Loucy (cell line): ENCODE results near the gene TYMP.

Experiments
- H2AFZ ChIP-seq: fragments of 200-600 bp; sonication (generic); 2 replicates; pipeline ENCODE4 v1.6.0; 2016; ENCODE audit warnings: antibody characterized with exemption, mild to moderate bottlenecking, low read length, moderate library complexity
- H3F3A ChIP-seq: fragments of 200-600 bp; 2 replicates; pipeline ENCODE4 v1.6.0; 2016; ENCODE audit warnings: antibody characterized with exemption, low read depth, mild to moderate bottlenecking
- H3K27me3 ChIP-seq: fragments of 200-600 bp; sonication (generic); 2 replicates; pipeline ENCODE4 v1.6.1; 2014; ENCODE audit warnings: low read length, mild to moderate bottlenecking; ENCODE audit not compliant: insufficient read depth, poor library complexity, severe bottlenecking
- H3K36me3 ChIP-seq: fragments of 200-600 bp; sonication (generic); 2 replicates; pipeline ENCODE4 v1.6.1; 2016; ENCODE audit warnings: low read length; ENCODE audit not compliant: insufficient read depth
- H3K4me1 ChIP-seq: fragments of 200-600 bp; sonication (generic); 2 replicates; pipeline ENCODE4 v1.5.1; 2014; ENCODE audit warnings: low read length, mild to moderate bottlenecking; ENCODE audit not compliant: insufficient read depth, poor library complexity, severe bottlenecking
- H3K4me2 ChIP-seq: fragments of 200-600 bp; sonication (generic); 2 replicates; pipeline ENCODE4 v1.6.0; 2014; ENCODE audit warnings: antibody characterized with exemption, low read length, low read depth, mild to moderate bottlenecking; ENCODE audit not compliant: poor library complexity, severe bottlenecking
- H3K4me3 ChIP-seq: fragments of 200-600 bp; sonication (generic); 2 replicates; pipeline ENCODE4 v1.5.1; 2014; ENCODE audit warnings: low read length, mild to moderate bottlenecking, mixed read lengths; ENCODE audit not compliant: poor library complexity, severe bottlenecking
- H3K79me2 ChIP-seq: fragments of 200-600 bp; sonication (generic); 2 replicates; pipeline ENCODE4 v1.6.1; 2014; ENCODE audit warnings: low read length; ENCODE audit not compliant: insufficient read depth
- H3K9ac ChIP-seq: fragments of 200-600 bp; sonication (generic); 2 replicates; pipeline ENCODE4 v1.6.0; 2014; ENCODE audit warnings: mild to moderate bottlenecking, low read depth, low read length, moderate library complexity; ENCODE audit not compliant: poor library complexity, severe bottlenecking
- H3K9me2 ChIP-seq: fragments of 200-600 bp; sonication (generic); replicated peaks from 2 replicates; pipeline ENCODE4 v1.6.1; 2016; ENCODE audit warnings: low read depth, low read length, mixed read lengths
- H3K9me3 ChIP-seq: fragments of 200-600 bp; sonication (generic); 2 replicates; pipeline ENCODE4 v1.6.1; 2014; ENCODE audit warnings: mild to moderate bottlenecking, antibody characterized with exemption, low read length, low read depth; ENCODE audit not compliant: insufficient read depth
- H4K20me1 ChIP-seq: fragments of 200-600 bp; sonication (generic); 2 replicates; pipeline ENCODE4 v1.6.0; 2014; ENCODE audit warnings: antibody characterized with exemption, low read length, mild to moderate bottlenecking; ENCODE audit not compliant: insufficient read depth, poor library complexity, severe bottlenecking
- EZH2phosphoT487 ChIP-seq: fragments of 200-600 bp; IDR thresholded peaks from 2 replicates; pipeline ENCODE4 v1.6.1; 2018; ENCODE audit warnings: antibody characterized with exemption, mild to moderate bottlenecking, moderate library complexity, borderline replicate concordance
- TF ChIP-seq, protein P1 (sequence below): fragments of 200-600 bp; sonication (generic); conservative IDR thresholded peaks from 2 replicates; pipeline ENCODE4 v1.5.1; 2014; ENCODE audit warnings: mild to moderate bottlenecking, antibody characterized with exemption, low read length

Gene TYMP

DNA sequence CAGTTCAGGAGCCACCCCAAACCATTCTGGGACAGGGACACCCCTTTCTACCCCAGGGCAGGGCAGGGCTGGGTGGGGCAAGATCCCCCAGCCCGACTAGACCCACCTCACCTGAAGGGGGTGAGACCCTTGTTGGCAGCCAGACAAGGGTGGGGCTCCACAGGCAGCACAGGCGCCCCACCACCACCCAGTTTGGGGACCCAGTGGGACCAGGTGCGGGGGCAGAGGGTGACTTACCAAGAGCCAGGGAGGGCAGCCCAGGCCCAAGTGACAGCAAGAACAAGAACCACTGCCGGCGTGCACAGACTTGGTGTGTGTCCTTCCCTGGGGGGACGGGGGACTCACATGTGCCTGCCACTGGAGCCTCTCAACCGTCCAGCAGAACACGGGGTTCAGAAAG, 46.3 kb downstream of the TYMP start:
- TF ChIP-seq, protein P1, sequence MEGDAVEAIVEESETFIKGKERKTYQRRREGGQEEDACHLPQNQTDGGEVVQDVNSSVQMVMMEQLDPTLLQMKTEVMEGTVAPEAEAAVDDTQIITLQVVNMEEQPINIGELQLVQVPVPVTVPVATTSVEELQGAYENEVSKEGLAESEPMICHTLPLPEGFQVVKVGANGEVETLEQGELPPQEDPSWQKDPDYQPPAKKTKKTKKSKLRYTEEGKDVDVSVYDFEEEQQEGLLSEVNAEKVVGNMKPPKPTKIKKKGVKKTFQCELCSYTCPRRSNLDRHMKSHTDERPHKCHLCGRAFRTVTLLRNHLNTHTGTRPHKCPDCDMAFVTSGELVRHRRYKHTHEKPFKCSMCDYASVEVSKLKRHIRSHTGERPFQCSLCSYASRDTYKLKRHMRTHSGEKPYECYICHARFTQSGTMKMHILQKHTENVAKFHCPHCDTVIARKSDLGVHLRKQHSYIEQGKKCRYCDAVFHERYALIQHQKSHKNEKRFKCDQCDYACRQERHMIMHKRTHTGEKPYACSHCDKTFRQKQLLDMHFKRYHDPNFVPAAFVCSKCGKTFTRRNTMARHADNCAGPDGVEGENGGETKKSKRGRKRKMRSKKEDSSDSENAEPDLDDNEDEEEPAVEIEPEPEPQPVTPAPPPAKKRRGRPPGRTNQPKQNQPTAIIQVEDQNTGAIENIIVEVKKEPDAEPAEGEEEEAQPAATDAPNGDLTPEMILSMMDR: no peak
- TF ChIP-seq EZH2phosphoT487: no peak
- no peaks in the 10 kb centered on the region for H4K20me1 ChIP-seq
- H3K27me3 ChIP-seq: no peaks in the 10 kb centered on the region
- H3F3A ChIP-seq: no peaks in the 10 kb centered on the region
- H3K4me2 ChIP-seq: no peak overlapping the region
- H3K4me1 ChIP-seq: peaks cover 3% of the 10 kb centered on the region
- H3K9ac ChIP-seq: no peak overlapping the region
- H3K4me3 ChIP-seq: no peak overlapping the region
- no peaks in the 10 kb centered on the region for H3K79me2 ChIP-seq
- H3K9me3 ChIP-seq: no peaks in the 10 kb centered on the region
- H2AFZ ChIP-seq: no peak overlapping the region
- H3K9me2 ChIP-seq: no peaks in the 10 kb centered on the region
- H3K36me3 ChIP-seq: no peaks in the 10 kb centered on the region

DNA sequence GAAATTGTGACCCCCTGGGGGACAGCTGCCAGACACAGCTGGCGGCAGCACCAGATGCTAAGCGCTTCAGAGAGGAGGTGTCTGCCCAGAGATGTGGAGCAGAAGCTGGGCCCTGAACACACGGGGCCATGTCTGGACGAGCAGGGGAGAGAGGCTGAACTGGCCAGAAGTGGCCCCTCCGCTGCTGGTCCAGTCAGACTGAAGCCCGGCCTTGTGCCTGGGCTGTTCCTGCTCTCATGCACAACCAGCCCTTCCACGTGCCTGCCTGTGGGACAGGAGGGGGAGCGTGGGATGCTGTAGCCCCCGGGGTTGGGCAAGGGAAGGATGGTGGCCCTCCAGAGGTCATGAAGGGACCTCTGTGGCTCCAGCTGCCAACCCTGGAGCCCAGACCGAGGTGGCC, 46.7 kb downstream of the TYMP start:
- no peak overlapping the region for H3K4me3 ChIP-seq
- H3K4me2 ChIP-seq: no peak overlapping the region
- no peak overlapping the region for H3K9ac ChIP-seq
- TF ChIP-seq EZH2phosphoT487: no peak
- TF ChIP-seq, protein P1: no peak
- H3K9me3 ChIP-seq: no peaks in the 10 kb centered on the region
- no peaks in the 10 kb centered on the region for H3K9me2 ChIP-seq
- no peaks in the 10 kb centered on the region for H3K27me3 ChIP-seq
- no peaks in the 10 kb centered on the region for H3F3A ChIP-seq
- H3K36me3 ChIP-seq: no peaks in the 10 kb centered on the region
- no peaks in the 10 kb centered on the region for H3K79me2 ChIP-seq
- no peaks in the 10 kb centered on the region for H4K20me1 ChIP-seq
- H3K4me1 ChIP-seq: peaks cover 3% of the 10 kb centered on the region
- H2AFZ ChIP-seq: no peak overlapping the region

DNA sequence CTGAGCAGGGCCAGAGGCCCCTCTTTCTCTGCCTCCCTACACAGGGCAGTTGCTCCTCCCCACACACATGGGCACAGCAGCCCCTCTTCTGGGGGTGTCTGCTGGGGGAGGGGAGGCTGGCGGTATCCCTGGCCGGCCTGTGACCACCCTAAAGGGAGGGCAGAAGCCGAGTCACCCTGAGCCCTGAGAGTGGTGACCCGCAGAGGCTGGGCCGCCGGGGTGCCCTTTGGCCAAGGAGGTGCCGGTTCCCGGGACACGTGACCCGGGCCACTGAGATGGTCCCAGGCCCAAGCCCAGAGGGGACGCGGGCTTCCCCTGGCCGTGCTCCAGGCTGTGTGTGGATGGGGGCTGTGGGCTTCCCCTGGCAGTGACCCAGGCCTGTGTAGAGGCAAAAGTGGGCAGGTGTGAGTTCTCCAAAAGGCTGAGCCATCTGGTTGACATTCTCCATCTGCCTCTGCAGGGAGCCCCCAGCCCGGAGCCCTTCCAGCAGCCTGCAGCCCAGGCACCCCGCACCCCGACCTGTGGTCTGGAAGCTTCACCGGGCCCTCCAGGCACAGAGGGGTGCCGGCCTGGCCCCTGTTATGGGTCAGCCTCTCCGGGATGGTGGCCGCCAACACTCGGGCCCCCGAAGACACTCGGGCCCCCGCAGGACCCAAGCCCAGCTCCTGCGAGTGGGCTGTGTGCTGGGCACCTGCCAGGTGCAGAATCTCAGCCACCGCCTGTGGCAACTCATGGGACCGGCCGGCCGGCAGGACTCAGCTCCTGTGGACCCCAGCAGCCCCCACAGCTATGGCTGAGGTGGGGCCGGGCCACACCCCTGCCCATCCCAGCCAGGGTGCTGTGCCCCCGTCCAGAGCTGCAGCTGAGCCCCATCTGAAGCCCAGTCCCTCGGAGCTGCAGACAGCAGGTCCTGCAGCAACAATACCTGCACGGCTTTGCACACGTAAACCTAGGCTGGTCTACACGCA, 47.4 kb downstream of the TYMP start:
- TF ChIP-seq, protein P1: no peak
- TF ChIP-seq EZH2phosphoT487: no peak
- no peaks in the 10 kb centered on the region for H3K36me3 ChIP-seq
- no peaks in the 10 kb centered on the region for H3K9me2 ChIP-seq
- H2AFZ ChIP-seq: no peak overlapping the region
- H3K79me2 ChIP-seq: no peaks in the 10 kb centered on the region
- no peak overlapping the region for H3K4me2 ChIP-seq
- H3K9me3 ChIP-seq: no peaks in the 10 kb centered on the region
- H3K4me3 ChIP-seq: no peak overlapping the region
- H3K4me1 ChIP-seq: peaks cover 3% of the 10 kb centered on the region
- H3F3A ChIP-seq: no peaks in the 10 kb centered on the region
- no peaks in the 10 kb centered on the region for H4K20me1 ChIP-seq
- H3K9ac ChIP-seq: no peak overlapping the region
- no peaks in the 10 kb centered on the region for H3K27me3 ChIP-seq
